ENCODE data around the gene TNFAIP3.

GRCh38 chr6:137847748-137848147 lies 19.3 kb upstream of the TNFAIP3 start:
- TF ChIP-seq CTCF (IDR thresholded peaks at IDR 0.05; ENCODE audit: insufficient read depth, low read length) (no peak), REST (IDR thresholded peaks at IDR 0.05; ENCODE audit: insufficient replicate concordance, low read depth) (no peak)

All from HL-60 (cell line).